ENCODE results near the gene FHIP1A. TPM values are rescaled to one million over a fixed set of nuclear protein-coding genes. Genes with fewer than 3 reads are reported as not detected.

The FHIP1A gene
- total and polyA plus RNA-seq, 2 of the 13 experiments (the other 11 are each of a cell fraction or from before 2014, with no cell fraction given): 4.1 to 6.2 TPM

DNA sequence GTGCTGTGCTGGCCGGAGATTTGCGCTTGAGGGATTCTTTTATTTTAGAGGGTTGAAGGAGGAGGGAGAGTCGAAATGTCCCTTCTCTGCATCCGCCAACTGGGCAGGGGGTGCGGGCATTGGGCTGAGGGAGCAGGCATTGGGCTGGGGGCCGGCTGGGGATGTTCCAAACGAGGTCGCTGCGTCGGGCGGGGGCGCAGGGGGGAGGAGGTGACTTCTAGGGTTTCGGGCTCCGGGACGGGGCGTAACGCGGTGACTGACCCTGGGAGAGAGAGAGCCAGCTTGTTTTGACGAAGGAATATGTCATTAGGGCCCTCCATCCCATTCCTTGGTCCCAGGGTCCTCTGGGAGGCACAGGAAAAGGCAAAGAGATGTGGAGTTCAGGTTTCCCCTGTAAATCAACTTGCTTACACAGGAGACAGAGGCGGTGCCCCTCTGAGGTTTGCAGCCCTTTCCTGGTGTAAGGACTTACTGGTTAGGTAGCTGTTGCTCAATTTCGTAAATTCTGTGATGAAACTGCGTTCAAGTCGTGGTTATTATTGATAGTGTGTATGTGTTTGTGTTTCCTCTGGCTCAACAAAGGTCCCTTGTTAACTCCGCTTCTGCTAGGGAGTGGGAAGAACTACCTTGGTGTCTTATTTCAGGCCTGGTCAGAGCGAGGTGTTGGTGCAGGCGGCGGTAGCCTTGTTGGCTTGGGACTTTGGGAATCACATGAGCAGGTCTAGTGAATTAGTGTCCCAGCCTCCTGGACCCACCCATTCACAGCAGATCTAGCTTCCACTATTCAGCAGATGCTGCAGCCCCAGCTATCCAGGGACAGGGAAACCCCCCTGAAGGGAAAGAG, 716 bp downstream of the FHIP1A start (continued):
- TF ChIP-seq, protein P1, sequence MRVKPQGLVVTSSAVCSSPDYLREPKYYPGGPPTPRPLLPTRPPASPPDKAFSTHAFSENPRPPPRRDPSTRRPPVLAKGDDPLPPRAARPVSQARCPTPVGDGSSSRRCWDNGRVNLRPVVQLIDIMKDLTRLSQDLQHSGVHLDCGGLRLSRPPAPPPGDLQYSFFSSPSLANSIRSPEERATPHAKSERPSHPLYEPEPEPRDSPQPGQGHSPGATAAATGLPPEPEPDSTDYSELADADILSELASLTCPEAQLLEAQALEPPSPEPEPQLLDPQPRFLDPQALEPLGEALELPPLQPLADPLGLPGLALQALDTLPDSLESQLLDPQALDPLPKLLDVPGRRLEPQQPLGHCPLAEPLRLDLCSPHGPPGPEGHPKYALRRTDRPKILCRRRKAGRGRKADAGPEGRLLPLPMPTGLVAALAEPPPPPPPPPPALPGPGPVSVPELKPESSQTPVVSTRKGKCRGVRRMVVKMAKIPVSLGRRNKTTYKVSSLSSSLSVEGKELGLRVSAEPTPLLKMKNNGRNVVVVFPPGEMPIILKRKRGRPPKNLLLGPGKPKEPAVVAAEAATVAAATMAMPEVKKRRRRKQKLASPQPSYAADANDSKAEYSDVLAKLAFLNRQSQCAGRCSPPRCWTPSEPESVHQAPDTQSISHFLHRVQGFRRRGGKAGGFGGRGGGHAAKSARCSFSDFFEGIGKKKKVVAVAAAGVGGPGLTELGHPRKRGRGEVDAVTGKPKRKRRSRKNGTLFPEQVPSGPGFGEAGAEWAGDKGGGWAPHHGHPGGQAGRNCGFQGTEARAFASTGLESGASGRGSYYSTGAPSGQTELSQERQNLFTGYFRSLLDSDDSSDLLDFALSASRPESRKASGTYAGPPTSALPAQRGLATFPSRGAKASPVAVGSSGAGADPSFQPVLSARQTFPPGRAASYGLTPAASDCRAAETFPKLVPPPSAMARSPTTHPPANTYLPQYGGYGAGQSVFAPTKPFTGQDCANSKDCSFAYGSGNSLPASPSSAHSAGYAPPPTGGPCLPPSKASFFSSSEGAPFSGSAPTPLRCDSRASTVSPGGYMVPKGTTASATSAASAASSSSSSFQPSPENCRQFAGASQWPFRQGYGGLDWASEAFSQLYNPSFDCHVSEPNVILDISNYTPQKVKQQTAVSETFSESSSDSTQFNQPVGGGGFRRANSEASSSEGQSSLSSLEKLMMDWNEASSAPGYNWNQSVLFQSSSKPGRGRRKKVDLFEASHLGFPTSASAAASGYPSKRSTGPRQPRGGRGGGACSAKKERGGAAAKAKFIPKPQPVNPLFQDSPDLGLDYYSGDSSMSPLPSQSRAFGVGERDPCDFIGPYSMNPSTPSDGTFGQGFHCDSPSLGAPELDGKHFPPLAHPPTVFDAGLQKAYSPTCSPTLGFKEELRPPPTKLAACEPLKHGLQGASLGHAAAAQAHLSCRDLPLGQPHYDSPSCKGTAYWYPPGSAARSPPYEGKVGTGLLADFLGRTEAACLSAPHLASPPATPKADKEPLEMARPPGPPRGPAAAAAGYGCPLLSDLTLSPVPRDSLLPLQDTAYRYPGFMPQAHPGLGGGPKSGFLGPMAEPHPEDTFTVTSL (CRISPR knock-in tag; IDR thresholded peaks at IDR 0.05; ENCODE audit: borderline replicate concordance): no peak
- TF ChIP-seq ZNF180 (CRISPR knock-in tag; IDR thresholded peaks at IDR 0.05; ENCODE audit: borderline replicate concordance, low read depth) (no peak), RFX5 (IDR thresholded peaks at IDR 0.05; ENCODE audit: low read depth, low read length) (no peak), ZNF446 (CRISPR knock-in tag; IDR thresholded peaks at IDR 0.05) (no peak)
- TF ChIP-seq, protein P2, sequence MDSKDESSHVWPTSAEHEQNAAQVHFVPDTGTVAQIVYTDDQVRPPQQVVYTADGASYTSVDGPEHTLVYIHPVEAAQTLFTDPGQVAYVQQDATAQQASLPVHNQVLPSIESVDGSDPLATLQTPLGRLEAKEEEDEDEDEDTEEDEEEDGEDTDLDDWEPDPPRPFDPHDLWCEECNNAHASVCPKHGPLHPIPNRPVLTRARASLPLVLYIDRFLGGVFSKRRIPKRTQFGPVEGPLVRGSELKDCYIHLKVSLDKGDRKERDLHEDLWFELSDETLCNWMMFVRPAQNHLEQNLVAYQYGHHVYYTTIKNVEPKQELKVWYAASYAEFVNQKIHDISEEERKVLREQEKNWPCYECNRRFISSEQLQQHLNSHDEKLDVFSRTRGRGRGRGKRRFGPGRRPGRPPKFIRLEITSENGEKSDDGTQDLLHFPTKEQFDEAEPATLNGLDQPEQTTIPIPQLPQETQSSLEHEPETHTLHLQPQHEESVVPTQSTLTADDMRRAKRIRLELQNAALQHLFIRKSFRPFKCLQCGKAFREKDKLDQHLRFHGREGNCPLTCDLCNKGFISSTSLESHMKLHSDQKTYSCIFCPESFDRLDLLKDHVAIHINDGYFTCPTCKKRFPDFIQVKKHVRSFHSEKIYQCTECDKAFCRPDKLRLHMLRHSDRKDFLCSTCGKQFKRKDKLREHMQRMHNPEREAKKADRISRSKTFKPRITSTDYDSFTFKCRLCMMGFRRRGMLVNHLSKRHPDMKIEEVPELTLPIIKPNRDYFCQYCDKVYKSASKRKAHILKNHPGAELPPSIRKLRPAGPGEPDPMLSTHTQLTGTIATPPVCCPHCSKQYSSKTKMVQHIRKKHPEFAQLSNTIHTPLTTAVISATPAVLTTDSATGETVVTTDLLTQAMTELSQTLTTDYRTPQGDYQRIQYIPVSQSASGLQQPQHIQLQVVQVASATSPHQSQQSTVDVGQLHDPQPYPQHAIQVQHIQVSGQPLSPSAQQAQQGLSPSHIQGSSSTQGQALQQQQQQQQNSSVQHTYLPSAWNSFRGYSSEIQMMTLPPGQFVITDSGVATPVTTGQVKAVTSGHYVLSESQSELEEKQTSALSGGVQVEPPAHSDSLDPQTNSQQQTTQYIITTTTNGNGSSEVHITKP (CRISPR knock-in tag; IDR thresholded peaks at IDR 0.05; ENCODE audit: low read depth): no peak
- TF ChIP-seq, protein P3, sequence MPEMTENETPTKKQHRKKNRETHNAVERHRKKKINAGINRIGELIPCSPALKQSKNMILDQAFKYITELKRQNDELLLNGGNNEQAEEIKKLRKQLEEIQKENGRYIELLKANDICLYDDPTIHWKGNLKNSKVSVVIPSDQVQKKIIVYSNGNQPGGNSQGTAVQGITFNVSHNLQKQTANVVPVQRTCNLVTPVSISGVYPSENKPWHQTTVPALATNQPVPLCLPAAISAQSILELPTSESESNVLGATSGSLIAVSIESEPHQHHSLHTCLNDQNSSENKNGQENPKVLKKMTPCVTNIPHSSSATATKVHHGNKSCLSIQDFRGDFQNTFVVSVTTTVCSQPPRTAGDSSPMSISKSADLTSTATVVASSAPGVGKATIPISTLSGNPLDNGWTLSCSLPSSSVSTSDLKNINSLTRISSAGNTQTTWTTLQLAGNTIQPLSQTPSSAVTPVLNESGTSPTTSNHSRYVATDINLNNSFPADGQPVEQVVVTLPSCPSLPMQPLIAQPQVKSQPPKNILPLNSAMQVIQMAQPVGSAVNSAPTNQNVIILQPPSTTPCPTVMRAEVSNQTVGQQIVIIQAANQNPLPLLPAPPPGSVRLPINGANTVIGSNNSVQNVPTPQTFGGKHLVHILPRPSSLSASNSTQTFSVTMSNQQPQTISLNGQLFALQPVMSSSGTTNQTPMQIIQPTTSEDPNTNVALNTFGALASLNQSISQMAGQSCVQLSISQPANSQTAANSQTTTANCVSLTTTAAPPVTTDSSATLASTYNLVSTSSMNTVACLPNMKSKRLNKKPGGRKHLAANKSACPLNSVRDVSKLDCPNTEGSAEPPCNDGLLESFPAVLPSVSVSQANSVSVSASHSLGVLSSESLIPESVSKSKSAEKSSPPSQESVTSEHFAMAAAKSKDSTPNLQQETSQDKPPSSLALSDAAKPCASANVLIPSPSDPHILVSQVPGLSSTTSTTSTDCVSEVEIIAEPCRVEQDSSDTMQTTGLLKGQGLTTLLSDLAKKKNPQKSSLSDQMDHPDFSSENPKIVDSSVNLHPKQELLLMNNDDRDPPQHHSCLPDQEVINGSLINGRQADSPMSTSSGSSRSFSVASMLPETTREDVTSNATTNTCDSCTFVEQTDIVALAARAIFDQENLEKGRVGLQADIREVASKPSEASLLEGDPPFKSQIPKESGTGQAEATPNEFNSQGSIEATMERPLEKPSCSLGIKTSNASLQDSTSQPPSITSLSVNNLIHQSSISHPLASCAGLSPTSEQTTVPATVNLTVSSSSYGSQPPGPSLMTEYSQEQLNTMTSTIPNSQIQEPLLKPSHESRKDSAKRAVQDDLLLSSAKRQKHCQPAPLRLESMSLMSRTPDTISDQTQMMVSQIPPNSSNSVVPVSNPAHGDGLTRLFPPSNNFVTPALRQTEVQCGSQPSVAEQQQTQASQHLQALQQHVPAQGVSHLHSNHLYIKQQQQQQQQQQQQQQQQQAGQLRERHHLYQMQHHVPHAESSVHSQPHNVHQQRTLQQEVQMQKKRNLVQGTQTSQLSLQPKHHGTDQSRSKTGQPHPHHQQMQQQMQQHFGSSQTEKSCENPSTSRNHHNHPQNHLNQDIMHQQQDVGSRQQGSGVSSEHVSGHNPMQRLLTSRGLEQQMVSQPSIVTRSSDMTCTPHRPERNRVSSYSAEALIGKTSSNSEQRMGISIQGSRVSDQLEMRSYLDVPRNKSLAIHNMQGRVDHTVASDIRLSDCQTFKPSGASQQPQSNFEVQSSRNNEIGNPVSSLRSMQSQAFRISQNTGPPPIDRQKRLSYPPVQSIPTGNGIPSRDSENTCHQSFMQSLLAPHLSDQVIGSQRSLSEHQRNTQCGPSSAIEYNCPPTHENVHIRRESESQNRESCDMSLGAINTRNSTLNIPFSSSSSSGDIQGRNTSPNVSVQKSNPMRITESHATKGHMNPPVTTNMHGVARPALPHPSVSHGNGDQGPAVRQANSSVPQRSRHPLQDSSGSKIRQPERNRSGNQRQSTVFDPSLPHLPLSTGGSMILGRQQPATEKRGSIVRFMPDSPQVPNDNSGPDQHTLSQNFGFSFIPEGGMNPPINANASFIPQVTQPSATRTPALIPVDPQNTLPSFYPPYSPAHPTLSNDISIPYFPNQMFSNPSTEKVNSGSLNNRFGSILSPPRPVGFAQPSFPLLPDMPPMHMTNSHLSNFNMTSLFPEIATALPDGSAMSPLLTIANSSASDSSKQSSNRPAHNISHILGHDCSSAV (CRISPR knock-in tag; IDR thresholded peaks at IDR 0.05; ENCODE audit: borderline replicate concordance): no peak
- TF ChIP-seq, protein P4, sequence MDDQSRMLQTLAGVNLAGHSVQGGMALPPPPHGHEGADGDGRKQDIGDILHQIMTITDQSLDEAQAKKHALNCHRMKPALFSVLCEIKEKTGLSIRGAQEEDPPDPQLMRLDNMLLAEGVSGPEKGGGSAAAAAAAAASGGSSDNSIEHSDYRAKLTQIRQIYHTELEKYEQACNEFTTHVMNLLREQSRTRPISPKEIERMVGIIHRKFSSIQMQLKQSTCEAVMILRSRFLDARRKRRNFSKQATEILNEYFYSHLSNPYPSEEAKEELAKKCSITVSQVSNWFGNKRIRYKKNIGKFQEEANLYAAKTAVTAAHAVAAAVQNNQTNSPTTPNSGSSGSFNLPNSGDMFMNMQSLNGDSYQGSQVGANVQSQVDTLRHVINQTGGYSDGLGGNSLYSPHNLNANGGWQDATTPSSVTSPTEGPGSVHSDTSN (CRISPR knock-in tag; IDR thresholded peaks at IDR 0.05; ENCODE audit: borderline replicate concordance): no peak

Data from HepG2 (cell line).